GM18858 (cell line): ENCODE results near the gene METTL2B.
"Not testable (repeated sequence)": the region's sequence is repeated elsewhere in the genome, so short reads cannot be mapped to it uniquely, and the experiment has no call there.

Experiments
- ATAC-seq: cut with Tn5 transposase; IDR thresholded peaks from one replicate; pipeline ENCODE4 v1.9.1; 2021; ENCODE audit not compliant: unreplicated experiment

METTL2B gene

GRCh38 chr7:128523932-128524524 is 47.5 kb downstream of the METTL2B start:
- ATAC-seq, result not testable (repeated sequence)

GRCh38 chr7:128525584-128525983 is 49.0 kb downstream of the METTL2B start:
- ATAC-seq, result not testable (repeated sequence)

- not testable (repeated sequence) for ATAC-seq
Observed at GRCh38 chr7:128526062-128526466, 49.5 kb downstream of the METTL2B start.

DNA sequence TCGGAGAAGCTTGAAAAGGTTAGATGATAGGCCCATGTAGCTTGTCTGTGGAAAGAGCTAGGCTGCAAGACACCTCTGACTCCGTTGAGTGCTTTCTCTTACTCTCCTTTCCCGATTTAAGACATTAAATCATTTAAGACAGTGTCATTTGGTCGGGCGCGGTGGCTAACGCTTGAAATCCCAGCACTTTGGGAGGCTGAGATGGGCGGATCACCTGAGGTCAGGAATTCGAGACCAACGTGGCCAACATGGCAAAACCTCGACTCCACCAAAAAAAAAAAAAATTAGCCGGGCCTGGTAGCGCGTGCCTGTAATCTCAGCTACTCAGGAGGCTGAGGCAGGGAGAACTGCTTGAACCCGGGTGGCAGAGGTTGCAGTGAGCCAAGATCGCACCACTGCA is 52.6 kb downstream of the METTL2B start:
- ATAC-seq, result not testable (repeated sequence)

- ATAC-seq, result peak; percentile 13
Observed at GRCh38 chr7:128530121-128530854, 53.7 kb downstream of the METTL2B start.

- peak; percentile 20 for ATAC-seq
Observed at GRCh38 chr7:128530855-128531104, 54.2 kb downstream of the METTL2B start.

- ATAC-seq, result peak; percentile 57
Observed at GRCh38 chr7:128531105-128531954, 54.8 kb downstream of the METTL2B start.

- peak; percentile 8 for ATAC-seq
Observed at GRCh38 chr7:128531955-128532478, 55.5 kb downstream of the METTL2B start.

DNA sequence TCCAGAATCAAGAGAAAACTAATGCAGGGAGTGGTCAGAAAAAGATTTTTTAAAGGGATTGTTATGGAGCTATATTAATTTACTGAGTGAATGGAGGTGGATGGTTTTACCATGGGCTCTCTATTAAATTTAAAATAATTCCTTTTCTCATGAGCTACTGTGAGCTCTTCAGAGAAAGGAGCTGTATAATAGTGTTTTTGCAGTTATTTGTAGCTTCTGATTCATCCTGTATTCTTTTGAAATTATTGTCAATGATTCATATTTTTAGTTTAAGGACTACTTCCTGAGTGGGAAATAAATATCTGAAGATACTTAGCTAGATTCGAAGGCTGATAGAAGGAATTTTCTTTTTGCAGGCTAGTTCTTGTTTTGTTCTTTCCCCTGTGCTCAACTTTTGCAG is 56.4 kb downstream of the METTL2B start:
- not testable (repeated sequence) for ATAC-seq

DNA sequence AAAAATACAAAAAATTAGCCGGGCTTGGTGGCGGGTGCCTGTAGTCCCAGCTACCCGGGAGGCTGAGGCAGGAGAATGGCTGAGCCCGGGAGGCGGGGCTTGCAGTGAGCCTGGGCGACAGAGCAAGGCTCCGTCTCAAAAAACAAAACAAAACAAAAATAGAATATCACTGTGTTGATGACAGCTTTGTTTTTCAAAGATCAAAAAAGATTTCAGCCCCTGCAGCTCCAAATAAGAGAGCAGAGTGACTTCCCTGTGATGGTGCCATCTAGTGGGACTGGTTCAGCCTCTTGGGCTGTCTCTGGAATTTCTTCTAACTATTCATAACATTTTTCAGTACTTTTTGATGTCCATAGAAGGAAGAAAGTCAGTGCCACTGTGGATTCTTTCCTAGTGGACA is 60.9 kb downstream of the METTL2B start:
- ATAC-seq, result peak; percentile 44

DNA sequence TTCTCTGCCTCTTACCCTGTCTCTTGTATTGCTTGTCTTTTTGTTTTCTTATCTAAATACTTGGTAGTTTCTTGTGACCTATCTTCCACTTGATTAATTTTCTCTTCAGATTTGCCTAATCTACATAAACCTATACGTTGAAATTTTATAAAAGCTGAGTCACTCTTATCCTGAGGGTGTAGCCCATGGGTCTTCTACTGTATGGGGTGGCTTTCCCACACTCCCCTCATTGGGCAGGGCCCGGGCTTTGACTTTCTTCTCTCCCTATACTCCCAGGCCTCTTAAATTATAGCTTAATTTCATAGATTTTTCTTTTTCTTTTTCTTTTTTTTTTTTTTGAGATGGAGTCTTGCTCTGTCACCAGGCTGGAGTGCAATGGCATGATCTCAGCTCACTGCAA is 66.0 kb downstream of the METTL2B start:
- not testable (repeated sequence) for ATAC-seq

GRCh38 chr7:128543300-128543699 is 66.8 kb downstream of the METTL2B start:
- ATAC-seq, result not testable (repeated sequence)

- ATAC-seq, result not testable (repeated sequence)
Observed at GRCh38 chr7:128546319-128546851, 69.8 kb downstream of the METTL2B start.

GRCh38 chr7:128550920-128551319 is 74.4 kb downstream of the METTL2B start:
- ATAC-seq, result no peak

DNA sequence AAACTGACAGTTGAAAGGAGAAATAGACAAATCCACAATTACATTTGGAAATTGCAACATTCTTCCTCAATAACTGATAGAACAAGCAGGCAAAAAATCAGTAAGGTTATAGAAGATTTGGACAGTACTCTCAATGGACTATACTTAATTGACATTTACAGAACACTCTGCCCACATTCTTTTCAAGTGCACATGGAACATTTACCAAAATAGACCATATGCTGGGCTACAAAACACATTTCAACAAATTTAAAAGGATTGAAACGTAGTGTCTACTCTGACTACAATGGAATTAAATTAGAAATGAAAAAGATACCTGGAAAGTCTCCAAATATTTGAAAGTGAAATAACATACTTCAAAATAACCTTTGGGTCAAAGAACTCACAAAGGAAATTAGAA is 77.8 kb downstream of the METTL2B start:
- ATAC-seq, result not testable (repeated sequence)
